HepG2 (cell line): ENCODE data around the gene SHOX. TPM values are rescaled to one million over a fixed set of nuclear protein-coding genes. Genes with fewer than 3 reads are reported as not detected.

Experiments used
- ATAC-seq: fragments of 200-7000 bp; cut with Tn5 transposase; 3 replicates; pipeline ENCODE4 v1.9.1; 2020; ENCODE audit warnings: mild to moderate bottlenecking, moderate library complexity
- BruUV-seq: library from RNA; stranded (reverse); fragments of 400-500 nt; replicated peaks from 2 replicates; lab custom pipeline; 2021; lab: Mats Ljungman, UMichigan
- CTCF ChIA-PET: fragments of 300-600 bp; formaldehyde crosslinking; extraction: SDS; loops from one replicate; lab custom pipeline; 2021; ENCODE audit warnings: low total read pairs, inconsistent platforms, low intra/inter-chr PET ratio; lab: Yijun Ruan, JAX
- POLR2A ChIA-PET: fragments of 350-600 bp; sonication (Branson Sonifier 250); formaldehyde crosslinking; loops from one replicate; lab custom pipeline; 2020; ENCODE audit warnings: antibody characterized with exemption, inconsistent platforms; lab: Yijun Ruan, JAX
- DNase-seq: peaks from one replicate; pipeline ENCODE4 v3.0.0-alpha.2; 2015; ENCODE audit warnings: low spot score
- FAIRE-seq: peaks from 3 replicates; lab custom pipeline; 2011; peaks lifted over from hg19 to GRCh38; lab: Jason Lieb, UNC
- H2AFZ ChIP-seq: one replicate; pipeline ENCODE4 v1.6.1; 2011; ENCODE audit warnings: low read length, inconsistent platforms
- H3K27ac ChIP-seq: fragments of 300-600 bp; 3 replicates; pipeline ENCODE4 v1.8.0; 2011; ENCODE audit warnings: mixed run types, mild to moderate bottlenecking, mixed read lengths, low read length, inconsistent platforms; ENCODE audit not compliant: insufficient read depth; ENCODE audit errors: extremely low read length
- H3K27me3 ChIP-seq, 2 experiments: fragments of 200-600 bp in 1 of 2; 2 replicates in 1 of 2; 3 replicates in 1 of 2; pipeline versions ENCODE4 v1.6.0 to v1.8.0; 2011; ENCODE audit warnings: low read length in 2 of 2, mild to moderate bottlenecking in 2 of 2, moderate library complexity in 2 of 2, inconsistent platforms in 1 of 2; ENCODE audit not compliant: insufficient read depth in 2 of 2, control insufficient read depth in 1 of 2
- H3K36me3 ChIP-seq, 2 experiments: fragments of 200-600 bp in 1 of 2; replicated peaks in 1 of 2; 2 replicates in 1 of 2; 3 replicates in 1 of 2; pipeline versions ENCODE4 v1.5.1 to v1.8.0; 2011; ENCODE audit warnings: low read length in 2 of 2, inconsistent platforms in 1 of 2; ENCODE audit not compliant: insufficient read depth in 2 of 2, control insufficient read depth in 1 of 2
- H3K4me1 ChIP-seq: 2 replicates; pipeline ENCODE4 v1.5.1; 2012; ENCODE audit warnings: low read length, inconsistent platforms; ENCODE audit not compliant: insufficient read depth
- H3K4me2 ChIP-seq: 2 replicates; pipeline ENCODE4 v1.6.0; 2011; ENCODE audit warnings: low read depth, low read length, inconsistent platforms
- H3K4me3 ChIP-seq, 3 experiments: fragments of 200-600 bp in 1 of 3; sonication (generic), shearing (Covaris generic) in 1 of 3; replicated peaks in 1 of 3; 2 replicates each; pipeline ENCODE4 v1.5.1; 2011 to 2016; ENCODE audit warnings: low read length in 3 of 3, inconsistent platforms in 2 of 3, low read depth in 2 of 3, mild to moderate bottlenecking in 2 of 3, control low read depth in 1 of 3, mixed read lengths in 1 of 3; ENCODE audit not compliant: insufficient read depth in 1 of 3
- H3K79me2 ChIP-seq: one replicate; pipeline ENCODE4 v1.6.1; 2011; ENCODE audit warnings: low read length, inconsistent platforms; ENCODE audit not compliant: insufficient read depth
- H3K9ac ChIP-seq: 2 replicates; pipeline ENCODE4 v1.6.0; 2011; ENCODE audit warnings: mild to moderate bottlenecking, low read depth, low read length, inconsistent platforms; ENCODE audit not compliant: insufficient read depth
- H3K9me3 ChIP-seq: 2 replicates; pipeline ENCODE4 v1.5.1; 2012; ENCODE audit warnings: mild to moderate bottlenecking, low read length
- H4K20me1 ChIP-seq: 2 replicates; pipeline ENCODE4 v1.6.0; 2011; ENCODE audit warnings: inconsistent platforms, mild to moderate bottlenecking, low read length, moderate library complexity; ENCODE audit not compliant: insufficient read depth
- MAFF ChIP-seq: IDR thresholded peaks from 2 replicates; pipeline ENCODE4 v1.6.1; 2011; ENCODE audit warnings: low read depth, low read length, improper control_type of control experiment
- MYNN ChIP-seq: sonication (generic); formaldehyde crosslinking; IDR thresholded peaks from 2 replicates; pipeline ENCODE4 v1.4.0; 2020; ENCODE audit warnings: mild to moderate bottlenecking, low read depth, missing genetic modification reagents
- NFRKB ChIP-seq: fragments of 450-650 bp; IDR thresholded peaks from 2 replicates; pipeline ENCODE4 v1.6.1; 2017
- NR1H2 ChIP-seq: sonication (generic); formaldehyde crosslinking; IDR thresholded peaks from 2 replicates; pipeline ENCODE4 v1.8.1; 2022; ENCODE audit warnings: low read depth, missing genetic modification reagents, borderline replicate concordance
- ONECUT2 ChIP-seq: sonication (generic); formaldehyde crosslinking; IDR thresholded peaks from 2 replicates; pipeline ENCODE4 v1.4.0; 2020; ENCODE audit warnings: missing genetic modification reagents
- ZNF205 ChIP-seq: IDR thresholded peaks from 2 replicates; pipeline ENCODE4 v1.6.1; 2018; ENCODE audit warnings: missing biosample characterization, missing genetic modification reagents
- ZNF274 ChIP-seq: sonication (generic); formaldehyde crosslinking; IDR thresholded peaks from 2 replicates; pipeline ENCODE4 v1.5.1; 2020; ENCODE audit warnings: mild to moderate bottlenecking, missing genetic modification reagents
- WGBS: methylation state at CpG from one replicate; pipeline ENCODE4 v1.1.6; 2017; ENCODE audit warnings: low lambda C conversion rate; 5-methylcytosine and 5-hydroxymethylcytosine counted together
- in situ Hi-C: cut with HindIII; loops from 2 replicates; pipeline ENCODE4 v1.10.0; 2017; ENCODE audit warnings: low pct_unique_long_range_greater_than_20kb; ENCODE audit not compliant: extremely low pct_ligation_motif_present
- intact Hi-C: fragments of 100-400 bp; cut with micrococcal nuclease; formaldehyde crosslinking; loops from one replicate; pipeline ENCODE4 v1.10.0; 2022; ENCODE audit not compliant: unreplicated experiment
- polyA plus RNA-seq, 8 experiments: library from polyadenylated mRNA; depleted of rRNA in 3 of 8; stranded (reverse) in 7 of 8; unstranded in 1 of 8; fragments of >200 nt; fragmentation: Illumina TruSeq in 4 of 8; extraction: Trizol in 4 of 8; gene quantifications; 2 replicates each; pipeline versions ENCODE4 v1.2.1 to v1.2.3, GENCODE V29; 2011 to 2016; ENCODE audit warnings: low read depth in 4 of 8, missing spikeins in 1 of 8, mixed read lengths in 1 of 8; ENCODE audit not compliant: insufficient read depth in 1 of 8
- total RNA-seq, 5 experiments: library from RNA; depleted of rRNA; stranded (reverse); fragments of >200 nt; fragmentation: Illumina TruSeq; extraction: Trizol; gene quantifications; 2 replicates each; pipeline ENCODE4 v1.2.3, GENCODE V29; 2016; ENCODE audit warnings: low read depth in 1 of 5

The SHOX gene
- total and polyA plus RNA-seq, 2 of the 13 experiments (the other 11 are each of a cell fraction or from before 2014, with no cell fraction given): not detected

GRCh38 chrX:627995-628394 is 2.6 kb upstream of the SHOX start:
- FAIRE-seq: no peak
- 0% methylated on average over 4 of the region's 4 CpGs for WGBS
- no peaks in the 10 kb centered on the region for H3K4me1 ChIP-seq
- no peak overlapping the region for H3K4me2 ChIP-seq
- TF ChIP-seq NFRKB (no peak), MAFF (no peak), ZNF205 (CRISPR knock-in tag) (no peak), ZNF274 (CRISPR knock-in tag) (no peak)
- H3K9me3 ChIP-seq: no peaks in the 10 kb centered on the region
- no TSS peak for BruUV-seq
- H3K36me3 ChIP-seq: no peaks in the 10 kb centered on the region
- no peak for DNase-seq
- no peak overlapping the region for H2AFZ ChIP-seq
- intact Hi-C loops (no loop called here), in situ Hi-C loops (no loop called here)
- ChIA-PET CTCF (no interaction called here), POLR2A (no interaction called here)
- no peak overlapping the region for H3K4me3 ChIP-seq
- H3K79me2 ChIP-seq: no peaks in the 10 kb centered on the region
- no peak for ATAC-seq
- H3K9ac ChIP-seq: no peak overlapping the region
- peaks cover 6 to 34% of the 10 kb centered on the region in 2 experiments; a peak in 4 of 5 replicates for H3K27me3 ChIP-seq
- H3K27ac ChIP-seq: no peak overlapping the region
- no peaks in the 10 kb centered on the region for H4K20me1 ChIP-seq

- DNase-seq: no peak
- CTCF ChIA-PET: no interaction called here
- Histone ChIP-seq H4K20me1 (no peaks in the 10 kb centered on the region), H3K27me3 (peaks cover 6 to 43% of the 10 kb centered on the region in 2 experiments), H3K4me3 (no peak overlapping the region), H3K79me2 (no peaks in the 10 kb centered on the region), H3K27ac (no peak overlapping the region), H3K9me3 (no peaks in the 10 kb centered on the region), H3K9ac (no peak overlapping the region), H2AFZ (no peak overlapping the region), H3K36me3 (no peaks in the 10 kb centered on the region), H3K4me2 (no peak overlapping the region), H3K4me1 (no peaks in the 10 kb centered on the region)
- POLR2A ChIA-PET: no interaction called here
- in situ Hi-C loops (no loop called here), intact Hi-C loops (no loop called here)
- no TSS peak for BruUV-seq
- FAIRE-seq: no peak
- 33% methylated on average over 29 of the region's 30 CpGs for WGBS
- ATAC-seq: no peak
- no peak for TF ChIP-seq MYNN (CRISPR knock-in tag)
- no peak for TF ChIP-seq NR1H2 (CRISPR knock-in tag)
- no peak for TF ChIP-seq ONECUT2 (CRISPR knock-in tag)
These were observed 1.2 kb upstream of the SHOX start for GRCh38 chrX:629230-630006.
